ENCODE data around the gene VEGFA.

VEGFA gene

DNA sequence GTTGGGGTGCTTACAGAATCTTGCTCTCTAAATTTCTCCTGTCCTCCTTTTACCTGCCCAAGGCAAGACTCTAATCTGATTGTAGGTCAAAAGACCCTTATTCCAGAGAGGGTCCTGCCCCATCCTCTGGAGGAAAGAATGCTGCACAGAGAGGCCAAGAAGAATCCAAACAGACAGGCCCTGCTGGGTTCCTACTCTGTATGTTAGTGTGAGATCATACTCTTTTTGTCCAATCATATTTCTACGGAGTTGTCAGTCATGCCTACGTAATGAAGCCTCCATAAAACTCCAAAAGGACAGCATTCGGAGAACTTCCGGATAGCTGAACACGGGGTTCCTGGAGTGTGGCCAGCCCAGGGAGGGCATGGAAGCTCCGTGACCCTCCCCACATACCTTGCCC, 50.5 kb downstream of the VEGFA start:
- Mint-ChIP-seq H3K27me3 (peaks cover 4% of the 10 kb centered on the region), H3K36me3 (ENCODE audit: low read depth) (no peaks in the 10 kb centered on the region), H3K4me1 (ENCODE audit: low read depth) (no peaks in the 10 kb centered on the region), H3K4me3 (no peak overlapping the region), H3K9me3 (no peaks in the 10 kb centered on the region), H3K27ac (no peak overlapping the region)

DNA sequence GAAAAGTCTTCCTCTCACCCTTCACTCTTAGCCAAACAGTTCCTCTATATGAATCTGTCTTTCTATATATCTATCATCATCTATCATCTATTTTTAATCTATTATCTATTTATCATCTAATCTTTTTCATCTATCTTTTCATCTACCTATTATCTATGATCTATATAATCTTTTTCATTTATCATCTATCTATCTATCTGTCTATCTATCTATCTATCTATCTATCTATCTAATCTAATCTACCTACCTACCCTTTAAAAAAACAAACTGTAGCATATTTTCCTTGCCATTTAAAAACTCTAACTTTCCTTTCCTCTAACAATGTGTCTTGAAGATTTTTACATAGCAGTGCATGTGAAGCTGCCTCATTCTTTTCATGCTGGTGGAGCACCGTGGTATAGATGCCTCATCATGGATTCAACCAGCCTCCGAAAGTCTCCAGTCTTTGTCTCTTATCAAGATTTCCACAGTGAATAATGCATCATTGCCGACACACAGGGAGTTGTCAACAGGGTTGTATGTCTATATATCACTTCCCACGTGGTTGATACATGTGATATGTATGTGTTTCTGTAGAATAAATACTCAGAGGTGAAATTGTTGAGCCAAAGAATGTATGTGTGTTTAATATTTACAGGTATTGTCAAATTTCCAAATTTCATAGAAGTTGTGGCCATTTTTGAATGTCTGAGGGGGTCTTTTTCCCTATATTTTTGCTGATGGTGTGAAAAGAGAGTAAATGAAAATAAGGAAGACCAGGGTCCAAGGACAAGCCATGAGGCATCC, 51.3 kb downstream of the VEGFA start:
- H3K4me1 Mint-ChIP-seq (ENCODE audit: low read depth), result no peaks in the 10 kb centered on the region
- H3K36me3 Mint-ChIP-seq (ENCODE audit: low read depth), result no peaks in the 10 kb centered on the region
- peaks cover 4% of the 10 kb centered on the region for H3K27me3 Mint-ChIP-seq
- no peak overlapping the region for H3K27ac Mint-ChIP-seq
- no peaks in the 10 kb centered on the region for H3K9me3 Mint-ChIP-seq
- H3K4me3 Mint-ChIP-seq, result no peak overlapping the region

DNA sequence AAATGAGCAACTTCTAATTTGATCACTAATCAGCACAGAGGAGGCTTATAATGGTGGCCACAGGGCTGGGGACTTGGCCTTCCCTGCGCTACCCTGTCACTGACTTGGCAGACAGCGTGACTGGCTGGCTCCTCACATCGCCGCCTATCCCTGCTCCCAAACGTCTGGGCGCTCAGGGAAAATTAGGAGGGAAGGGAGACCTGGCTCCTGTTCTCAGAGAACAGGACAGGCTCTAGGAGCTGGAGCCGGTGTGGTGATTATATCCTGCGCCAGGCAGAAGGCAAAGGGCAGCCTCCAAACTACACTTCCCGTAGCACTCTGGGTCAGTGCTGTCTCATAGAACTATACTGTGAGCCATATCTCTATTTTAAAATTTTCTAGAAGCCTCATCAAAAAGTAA, 53.4 kb downstream of the VEGFA start:
- Mint-ChIP-seq H3K4me1 (ENCODE audit: low read depth) (no peaks in the 10 kb centered on the region), H3K27ac (no peak overlapping the region), H3K27me3 (peaks cover 4% of the 10 kb centered on the region), H3K36me3 (ENCODE audit: low read depth) (no peaks in the 10 kb centered on the region), H3K4me3 (no peak overlapping the region), H3K9me3 (no peaks in the 10 kb centered on the region)

DNA sequence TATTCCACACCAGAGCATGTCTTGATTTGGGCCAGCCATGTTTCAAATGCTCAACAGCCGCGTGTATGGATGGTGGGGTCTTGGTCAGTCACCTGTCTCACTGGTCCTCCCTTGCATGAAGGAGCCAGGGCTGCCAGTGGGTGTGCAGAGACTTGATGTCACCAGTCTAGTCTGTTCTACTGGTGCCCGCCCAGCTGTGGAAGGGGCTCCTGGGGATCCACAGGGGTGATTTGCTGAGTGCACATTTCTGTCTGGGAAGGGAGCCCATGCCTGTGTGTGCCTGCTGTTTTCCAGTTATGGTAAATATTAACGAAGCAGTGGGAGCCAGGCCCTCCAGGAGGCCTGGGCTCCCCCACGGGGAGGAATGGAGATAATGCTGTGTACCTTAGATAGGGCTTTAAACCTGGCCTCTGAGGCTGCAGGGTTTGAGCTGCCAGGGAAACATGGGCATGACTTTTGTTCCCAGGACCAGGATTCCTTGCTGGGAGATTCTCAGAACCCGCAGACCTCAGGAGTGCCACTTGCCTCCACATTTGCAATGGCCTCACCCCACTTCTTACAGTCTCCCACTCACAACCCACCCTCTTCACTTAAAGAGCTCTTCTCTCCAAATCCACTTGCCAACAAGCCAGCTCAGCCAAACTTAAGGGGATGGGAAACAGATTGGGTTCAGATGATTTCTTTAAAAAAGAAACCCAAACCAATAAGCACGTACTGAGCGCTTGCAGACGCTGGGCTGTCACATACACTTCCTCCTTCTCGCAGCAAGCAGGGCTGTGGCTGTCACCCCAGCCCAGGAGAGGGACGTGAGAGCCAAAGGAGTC, 54.1 kb downstream of the VEGFA start:
- Mint-ChIP-seq H3K4me3 (no peak overlapping the region), H3K36me3 (ENCODE audit: low read depth) (no peaks in the 10 kb centered on the region), H3K27me3 (peaks cover 4% of the 10 kb centered on the region), H3K27ac (no peak overlapping the region), H3K4me1 (ENCODE audit: low read depth) (no peaks in the 10 kb centered on the region), H3K9me3 (no peaks in the 10 kb centered on the region)

DNA sequence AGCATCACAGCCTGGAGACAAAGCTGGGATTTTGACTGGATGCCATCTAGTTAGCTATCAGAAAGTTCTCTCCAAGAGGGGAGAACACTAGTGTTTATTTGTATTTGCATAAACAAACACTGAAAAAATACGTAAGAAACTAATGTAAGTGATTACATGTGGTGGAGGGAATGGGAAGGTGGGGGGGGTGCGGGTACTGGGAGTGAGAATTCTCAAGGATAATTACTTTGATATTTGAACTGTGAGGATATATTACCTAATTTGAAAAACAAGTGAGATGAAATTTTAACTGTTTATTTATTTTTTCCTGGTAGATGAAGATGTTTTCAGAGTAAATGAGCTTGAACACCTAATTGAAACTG, 54.7 kb downstream of the VEGFA start:
- Mint-ChIP-seq H3K27me3 (peaks cover 4% of the 10 kb centered on the region), H3K9me3 (no peaks in the 10 kb centered on the region), H3K36me3 (ENCODE audit: low read depth) (no peaks in the 10 kb centered on the region), H3K4me1 (ENCODE audit: low read depth) (no peaks in the 10 kb centered on the region), H3K4me3 (no peak overlapping the region), H3K27ac (no peak overlapping the region)

DNA sequence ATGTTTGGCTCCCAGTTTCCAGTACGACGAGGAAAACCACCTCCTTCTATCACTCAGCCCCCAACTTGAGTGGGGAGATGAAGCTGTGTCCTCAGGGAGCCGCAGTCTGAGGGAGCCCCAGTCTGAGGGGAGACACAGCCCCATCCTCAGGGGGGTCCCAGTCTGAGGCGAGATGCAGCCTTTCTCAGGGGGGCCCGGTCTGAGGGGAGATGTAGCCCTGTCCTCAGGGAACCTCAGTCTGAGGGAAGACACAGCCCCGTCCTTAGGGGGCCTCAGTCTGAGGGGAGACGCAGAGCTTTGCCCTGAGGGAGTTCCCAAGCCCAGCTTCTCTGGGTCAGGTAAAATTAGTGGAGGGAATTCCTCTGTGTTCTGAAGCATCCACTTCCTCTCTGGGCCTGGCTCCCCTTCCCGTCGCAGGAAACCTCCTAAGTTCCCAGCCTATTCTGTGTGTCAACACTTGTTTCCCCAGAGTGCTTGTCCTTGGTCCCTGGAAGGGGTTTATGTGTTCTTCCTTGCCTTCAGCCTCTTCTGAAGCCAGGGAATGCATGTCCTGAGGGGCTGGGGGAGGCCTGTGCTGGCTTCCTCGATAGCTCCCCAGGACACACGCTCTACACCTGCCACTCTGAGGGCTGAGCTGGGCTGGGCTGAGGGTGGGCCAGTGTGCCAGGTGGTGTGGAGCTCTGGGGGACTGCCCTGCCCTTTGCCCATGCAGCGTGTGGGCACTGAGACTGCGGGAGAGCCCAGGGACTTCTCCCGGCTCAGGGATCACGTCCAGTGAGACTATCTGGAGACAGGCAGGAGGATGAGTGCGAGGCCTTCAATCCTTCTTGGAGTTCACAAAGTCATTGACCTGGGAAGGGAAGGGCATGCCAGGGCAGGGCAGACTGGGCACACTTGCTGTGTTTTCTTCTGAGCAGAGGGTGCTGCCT, 55.4 kb downstream of the VEGFA start:
- Mint-ChIP-seq H3K4me1 (ENCODE audit: low read depth) (no peaks in the 10 kb centered on the region), H3K4me3 (no peak overlapping the region), H3K27ac (no peak overlapping the region), H3K27me3 (peaks cover 9% of the 10 kb centered on the region), H3K9me3 (no peaks in the 10 kb centered on the region), H3K36me3 (ENCODE audit: low read depth) (no peaks in the 10 kb centered on the region)

DNA sequence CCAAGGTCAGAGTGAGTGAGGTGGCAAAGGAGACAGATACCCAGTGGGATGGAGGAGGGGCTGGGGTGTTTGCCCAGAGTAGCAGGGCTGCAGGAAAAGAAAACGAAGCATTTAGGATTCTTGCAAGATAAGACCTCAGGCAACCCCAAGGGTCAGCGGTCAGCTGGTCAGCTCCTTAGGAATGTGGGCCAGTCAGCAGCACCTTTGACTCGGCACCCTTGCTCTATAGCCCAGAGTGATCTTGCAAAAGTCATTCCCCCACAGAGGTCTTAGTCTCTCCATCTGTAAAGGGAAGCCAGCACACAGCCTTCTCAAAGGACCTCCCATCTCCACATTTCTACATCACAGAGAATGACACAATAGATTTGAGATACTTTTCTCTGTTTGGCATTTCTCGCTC, 56.7 kb downstream of the VEGFA start:
- peaks cover 6% of the 10 kb centered on the region for H3K27me3 Mint-ChIP-seq
- H3K27ac Mint-ChIP-seq, result no peak overlapping the region
- H3K4me3 Mint-ChIP-seq, result no peak overlapping the region
- H3K4me1 Mint-ChIP-seq (ENCODE audit: low read depth), result no peaks in the 10 kb centered on the region
- H3K9me3 Mint-ChIP-seq, result no peaks in the 10 kb centered on the region
- no peaks in the 10 kb centered on the region for H3K36me3 Mint-ChIP-seq (ENCODE audit: low read depth)

DNA sequence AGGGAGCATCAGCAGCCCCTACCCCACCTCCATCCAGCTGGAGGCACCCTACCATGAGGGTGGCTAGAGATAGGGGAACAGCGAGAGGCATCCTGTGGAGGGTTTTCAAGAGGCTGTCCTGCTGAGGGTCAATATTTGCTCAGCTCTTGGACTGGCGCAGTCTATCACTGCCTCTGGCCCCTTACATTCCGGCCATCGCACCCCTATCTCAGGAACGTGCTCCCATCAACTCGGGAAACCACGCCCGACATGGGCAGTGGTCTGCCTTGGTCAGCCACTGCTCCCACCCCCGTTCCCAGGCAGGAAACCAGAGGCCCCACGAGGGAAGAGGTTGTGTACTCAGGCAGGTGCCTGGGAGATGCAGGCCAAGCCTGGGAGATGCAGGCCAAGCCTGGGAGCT, 57.9 kb downstream of the VEGFA start:
- H3K4me3 Mint-ChIP-seq, result no peak overlapping the region
- peaks cover 5% of the 10 kb centered on the region for H3K27me3 Mint-ChIP-seq
- no peaks in the 10 kb centered on the region for H3K4me1 Mint-ChIP-seq (ENCODE audit: low read depth)

DNA sequence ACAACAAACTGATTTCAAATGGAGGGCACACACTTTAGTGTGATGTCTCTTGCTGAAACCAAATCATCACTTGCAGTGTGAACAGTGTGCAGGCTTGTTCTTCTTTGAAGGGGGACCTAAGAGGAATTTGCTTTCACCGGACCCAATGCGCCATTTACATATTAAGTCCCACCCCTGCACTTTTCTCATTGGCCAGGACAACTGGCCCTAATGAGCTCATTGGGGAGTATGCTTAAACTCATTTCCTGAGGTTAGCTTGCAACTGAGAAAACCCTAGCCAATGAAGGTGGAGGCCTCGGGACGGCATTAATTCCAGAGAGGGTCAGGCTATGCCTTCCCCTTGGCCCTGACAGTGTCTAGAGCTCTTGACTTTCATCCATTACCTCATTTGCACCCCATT, 58.7 kb downstream of the VEGFA start:
- Mint-ChIP-seq H3K27ac (no peak overlapping the region), H3K36me3 (ENCODE audit: low read depth) (no peaks in the 10 kb centered on the region), H3K27me3 (peaks cover 5% of the 10 kb centered on the region), H3K4me3 (no peak overlapping the region), H3K4me1 (ENCODE audit: low read depth) (no peaks in the 10 kb centered on the region), H3K9me3 (no peaks in the 10 kb centered on the region)

More for the DNA sequence above, 57.9 kb downstream of the VEGFA start:
- Mint-ChIP-seq H3K27ac (no peak overlapping the region), H3K36me3 (ENCODE audit: low read depth) (no peaks in the 10 kb centered on the region), H3K9me3 (no peaks in the 10 kb centered on the region)

DNA sequence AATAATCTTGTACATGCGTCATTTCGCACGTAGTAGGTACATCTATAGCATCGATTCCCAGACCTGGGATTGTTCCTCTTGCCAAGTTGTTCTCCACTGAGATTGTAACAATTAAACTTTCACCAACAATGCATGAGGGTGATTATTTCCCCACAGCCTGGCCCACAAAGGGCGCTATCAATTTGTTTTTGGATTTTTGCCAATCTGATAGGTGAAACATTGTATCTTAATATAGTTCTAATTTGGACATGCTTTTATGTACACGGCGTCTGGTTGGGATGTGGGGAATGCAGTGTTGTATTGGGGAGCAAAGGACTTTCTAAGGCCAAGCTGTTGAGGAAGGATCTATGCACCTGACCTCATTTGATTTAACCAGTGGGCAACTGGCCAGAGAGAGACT, 59.5 kb downstream of the VEGFA start:
- Mint-ChIP-seq H3K4me3 (no peak overlapping the region), H3K9me3 (no peaks in the 10 kb centered on the region), H3K27me3 (peaks cover 5% of the 10 kb centered on the region), H3K4me1 (ENCODE audit: low read depth) (no peaks in the 10 kb centered on the region), H3K27ac (no peak overlapping the region), H3K36me3 (ENCODE audit: low read depth) (no peaks in the 10 kb centered on the region)

DNA sequence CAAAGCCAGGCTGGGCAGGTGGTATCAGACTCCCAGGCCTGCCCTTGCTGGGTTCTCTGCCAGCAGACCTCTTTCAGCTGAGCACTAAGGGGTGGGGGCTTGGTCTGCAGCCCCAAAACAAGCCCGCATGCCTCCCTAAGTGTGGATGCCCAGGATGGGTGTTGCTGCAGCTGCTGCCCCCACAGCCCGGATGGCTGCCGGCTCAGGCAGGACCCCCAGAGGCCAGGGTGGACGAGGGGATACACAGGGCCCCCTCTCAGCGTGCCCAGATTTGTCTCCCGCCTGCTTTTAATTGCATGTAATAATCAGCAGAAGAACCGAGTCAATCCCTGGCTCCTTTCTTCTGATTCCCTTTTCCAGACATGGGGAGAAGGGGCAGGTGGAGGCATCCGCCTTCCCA, 60.8 kb downstream of the VEGFA start:
- no peak overlapping the region for H3K4me3 Mint-ChIP-seq
- no peaks in the 10 kb centered on the region for H3K9me3 Mint-ChIP-seq
- no peaks in the 10 kb centered on the region for H3K36me3 Mint-ChIP-seq (ENCODE audit: low read depth)

DNA sequence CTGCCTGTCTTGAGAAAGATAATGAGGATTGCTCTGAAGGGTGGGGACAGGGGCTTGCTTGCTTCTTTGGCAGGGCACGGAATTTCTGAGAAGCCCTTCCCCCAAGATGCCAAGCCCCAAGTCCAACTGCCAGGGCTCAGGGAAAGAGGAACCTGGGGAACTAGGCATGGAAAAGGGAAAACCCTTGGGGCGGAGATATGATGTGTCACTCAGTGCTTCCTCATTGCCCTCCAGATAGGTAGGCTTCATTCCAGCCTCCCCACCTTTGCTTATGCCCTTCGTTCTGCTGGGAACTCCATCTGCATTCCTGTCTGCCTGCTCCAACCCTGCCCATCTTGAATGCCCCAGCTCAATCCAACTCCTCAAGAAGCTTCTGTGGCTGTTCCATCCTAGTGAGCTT, 61.2 kb downstream of the VEGFA start:
- Mint-ChIP-seq H3K27me3 (peaks cover 5% of the 10 kb centered on the region), H3K9me3 (no peaks in the 10 kb centered on the region), H3K4me3 (no peak overlapping the region), H3K27ac (no peak overlapping the region), H3K36me3 (ENCODE audit: low read depth) (no peaks in the 10 kb centered on the region), H3K4me1 (ENCODE audit: low read depth) (no peaks in the 10 kb centered on the region)

More for the DNA sequence above, 60.8 kb downstream of the VEGFA start:
- Mint-ChIP-seq H3K27ac (no peak overlapping the region), H3K27me3 (peaks cover 5% of the 10 kb centered on the region), H3K4me1 (ENCODE audit: low read depth) (no peaks in the 10 kb centered on the region)

DNA sequence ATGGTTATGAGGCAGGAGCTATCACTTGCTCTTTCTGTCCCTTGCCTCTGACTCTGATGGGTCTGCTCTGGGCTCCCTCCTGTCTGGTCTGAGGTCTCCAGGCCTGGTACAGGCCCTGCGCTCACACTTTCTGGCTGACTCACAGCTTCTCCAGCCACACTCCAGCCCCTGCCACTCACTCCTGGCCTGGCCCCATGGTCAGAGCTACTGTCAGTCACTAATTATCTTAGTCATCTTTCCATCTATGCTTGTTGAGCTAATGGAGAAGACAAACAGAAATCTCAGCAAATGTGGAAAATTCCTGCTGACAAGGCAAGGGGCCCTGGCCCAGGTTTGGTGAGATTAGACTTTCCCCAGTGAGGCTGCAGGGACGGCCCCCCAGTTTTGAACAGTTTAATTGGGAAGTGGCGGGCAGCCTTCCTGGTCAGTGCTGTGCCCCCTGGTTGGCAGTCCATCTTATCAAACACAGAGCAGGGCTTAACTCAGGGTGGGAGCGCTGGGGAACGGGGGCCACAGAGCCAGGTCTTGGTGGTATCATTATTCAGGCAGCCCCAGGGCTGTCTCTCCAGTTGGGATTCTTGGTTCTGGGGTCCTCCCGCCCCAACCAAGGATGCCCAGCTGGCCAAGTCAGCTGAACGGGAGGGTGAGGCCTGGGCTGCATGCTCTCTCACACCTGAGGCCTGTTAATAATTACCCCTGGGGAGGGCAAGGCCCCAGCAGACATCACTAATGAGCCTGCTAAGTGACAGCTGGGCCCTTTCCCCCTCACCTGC, 63.4 kb downstream of the VEGFA start:
- Mint-ChIP-seq H3K27ac (no peak overlapping the region), H3K27me3 (peaks cover 5% of the 10 kb centered on the region), H3K4me3 (no peak overlapping the region), H3K9me3 (no peaks in the 10 kb centered on the region), H3K4me1 (ENCODE audit: low read depth) (no peaks in the 10 kb centered on the region), H3K36me3 (ENCODE audit: low read depth) (no peaks in the 10 kb centered on the region)

DNA sequence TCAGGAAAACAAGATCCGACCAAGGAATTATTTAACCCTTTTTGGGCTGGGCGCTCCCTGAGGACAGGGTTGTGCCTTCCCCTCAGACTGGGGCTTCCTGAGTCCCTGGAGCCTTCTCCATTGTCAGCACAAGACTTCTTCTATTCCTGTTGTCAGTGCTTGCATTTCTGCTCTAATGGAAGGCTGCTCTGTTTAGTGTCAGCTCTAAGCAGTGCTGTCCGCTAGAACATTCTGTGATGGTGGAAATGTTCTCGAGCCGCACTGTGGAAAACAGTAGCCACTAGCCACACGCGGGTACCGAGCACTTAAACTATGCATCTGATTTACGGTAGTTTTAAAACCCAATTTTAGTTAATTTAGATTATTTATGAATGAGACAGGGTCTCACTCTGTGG, 64.0 kb downstream of the VEGFA start:
- no peaks in the 10 kb centered on the region for H3K36me3 Mint-ChIP-seq (ENCODE audit: low read depth)
- H3K27me3 Mint-ChIP-seq, result peaks cover 5% of the 10 kb centered on the region
- H3K4me3 Mint-ChIP-seq, result no peak overlapping the region
- no peaks in the 10 kb centered on the region for H3K9me3 Mint-ChIP-seq
- H3K4me1 Mint-ChIP-seq (ENCODE audit: low read depth), result no peaks in the 10 kb centered on the region
- H3K27ac Mint-ChIP-seq, result no peak overlapping the region
